SK-N-SH (cell line): ENCODE results near the gene ENDOV. TPM values are rescaled to one million over a fixed set of nuclear protein-coding genes. Genes with fewer than 3 reads are reported as not detected.

ENCODE experiments used
- CTCF ChIA-PET: fragments of 300-600, 350-600 bp; formaldehyde crosslinking; extraction: SDS; loops from one replicate; lab custom pipeline; 2021; lab: Yijun Ruan, JAX
- POLR2A ChIA-PET: fragments of 350-600 bp; sonication (Branson Sonifier 250); formaldehyde crosslinking; extraction: SDS; loops from one replicate; lab custom pipeline; 2020; ENCODE audit warnings: antibody characterized with exemption, inconsistent platforms; lab: Yijun Ruan, JAX
- DNase-seq: peaks from one replicate; pipeline ENCODE4 v3.0.0; 2012
- H2AFZ ChIP-seq: fragments of 200-600 bp; sonication (generic); 2 replicates; pipeline ENCODE4 v1.8.1; 2016; ENCODE audit warnings: antibody characterized with exemption, mild to moderate bottlenecking, low read depth
- H3F3A ChIP-seq: fragments of 200-600 bp; sonication (generic); replicated peaks from 2 replicates; pipeline ENCODE3; 2016; ENCODE audit warnings: antibody characterized with exemption, mild to moderate bottlenecking; ENCODE audit not compliant: insufficient read depth
- H3K27ac ChIP-seq, 2 experiments: fragments of 200-500 bp in 1 of 2; fragments of 200-600 bp in 1 of 2; sonication (Bioruptor generic) in 1 of 2; sonication (generic), shearing (Covaris generic) in 1 of 2; 2 replicates each; pipeline versions ENCODE4 v1.5.1 to v1.6.1; 2014 to 2016; ENCODE audit warnings: low read depth in 2 of 2, inconsistent platforms in 1 of 2, low read length in 1 of 2, mild to moderate bottlenecking in 1 of 2, mixed read lengths in 1 of 2
- H3K27me3 ChIP-seq: fragments of 200-600 bp; sonication (generic), shearing (Covaris generic); 2 replicates; pipeline ENCODE4 v1.6.1; 2016; ENCODE audit warnings: mixed run types; ENCODE audit not compliant: insufficient read depth
- H3K36me3 ChIP-seq, 2 experiments: fragments of 200-500 bp in 1 of 2; fragments of 200-600 bp in 1 of 2; sonication (Bioruptor generic) in 1 of 2; sonication (generic) in 1 of 2; replicated peaks in 1 of 2; 2 replicates each; pipeline versions ENCODE3 to v1.5.1; 2014 to 2016; ENCODE audit warnings: low read length in 1 of 2, mild to moderate bottlenecking in 1 of 2; ENCODE audit not compliant: insufficient read depth in 2 of 2, control insufficient read depth in 1 of 2
- H3K4me1 ChIP-seq, 2 experiments: fragments of 200-500 bp in 1 of 2; fragments of 200-600 bp in 1 of 2; sonication (Bioruptor generic) in 1 of 2; sonication (generic), shearing (Covaris generic) in 1 of 2; 2 replicates each; pipeline versions ENCODE4 v1.5.1 to v1.6.1; 2014 to 2016; ENCODE audit warnings: low read depth in 1 of 2, low read length in 1 of 2, mixed run types in 1 of 2; ENCODE audit not compliant: insufficient read depth in 2 of 2, control insufficient read depth in 1 of 2
- H3K4me2 ChIP-seq: fragments of 200-600 bp; sonication (generic), shearing (Covaris generic); 2 replicates; pipeline ENCODE4 v1.6.1; 2017; ENCODE audit warnings: mixed run types
- H3K4me3 ChIP-seq, 2 experiments: fragments of 200-500 bp in 1 of 2; fragments of 200-600 bp in 1 of 2; sonication (Bioruptor generic) in 1 of 2; sonication (generic), shearing (Covaris generic) in 1 of 2; 2 replicates each; pipeline versions ENCODE4 v1.5.1 to v1.8.1; 2014 to 2016; ENCODE audit warnings: low read depth in 2 of 2, inconsistent platforms in 1 of 2, low read length in 1 of 2, mild to moderate bottlenecking in 1 of 2, mixed read lengths in 1 of 2, moderate library complexity in 1 of 2
- H3K79me2 ChIP-seq: fragments of 200-600 bp; sonication (generic); 2 replicates; pipeline ENCODE4 v1.8.1; 2017; ENCODE audit warnings: mild to moderate bottlenecking; ENCODE audit not compliant: insufficient read depth
- H3K9ac ChIP-seq: fragments of 200-600 bp; sonication (generic); 2 replicates; pipeline ENCODE4 v1.6.1; 2017; ENCODE audit warnings: mixed run types
- H3K9me2 ChIP-seq: fragments of 200-600 bp; sonication (generic); 2 replicates; pipeline ENCODE4 v1.6.1; 2017; ENCODE audit warnings: mixed run types
- H3K9me3 ChIP-seq: fragments of 200-600 bp; sonication (generic); 2 replicates; pipeline ENCODE4 v1.6.1; 2017; ENCODE audit warnings: mixed run types, mild to moderate bottlenecking, moderate library complexity
- H4K20me1 ChIP-seq: fragments of 200-600 bp; sonication (generic); 2 replicates; pipeline ENCODE4 v1.6.1; 2017; ENCODE audit warnings: mild to moderate bottlenecking, mixed run types; ENCODE audit not compliant: insufficient read depth
- FOSL2 ChIP-seq: IDR thresholded peaks from 2 replicates; pipeline ENCODE4 v1.4.0; 2012; ENCODE audit warnings: low read depth, mild to moderate bottlenecking, moderate library complexity, borderline replicate concordance
- FOXM1 ChIP-seq: IDR thresholded peaks from 2 replicates; pipeline ENCODE4 v1.4.0; 2012; ENCODE audit warnings: low read depth, mild to moderate bottlenecking
- JUND ChIP-seq: IDR thresholded peaks from 2 replicates; pipeline ENCODE4 v1.4.0; 2012
- MXI1 ChIP-seq: IDR thresholded peaks from 2 replicates; pipeline ENCODE4 v1.6.1; 2012; ENCODE audit warnings: mild to moderate bottlenecking, low read depth, low read length, improper control_type of control experiment
- POLR2AphosphoS5 ChIP-seq: IDR thresholded peaks from 2 replicates; pipeline ENCODE4 v1.6.1; 2012; ENCODE audit warnings: low read depth, low read length
- RAD21 ChIP-seq: IDR thresholded peaks from 2 replicates; pipeline ENCODE4 v1.6.1; 2012; ENCODE audit warnings: mild to moderate bottlenecking, low read length
- RXRA ChIP-seq: IDR thresholded peaks from 2 replicates; pipeline ENCODE4 v1.4.0; 2012; ENCODE audit warnings: low read depth, mild to moderate bottlenecking, borderline replicate concordance
- SMC3 ChIP-seq: IDR thresholded peaks from 2 replicates; pipeline ENCODE4 v1.6.1; 2012; ENCODE audit warnings: low read depth, low read length, improper control_type of control experiment
- YY1 ChIP-seq: IDR thresholded peaks from 2 replicates; pipeline ENCODE4 v1.4.0; 2012; ENCODE audit warnings: low read depth, mild to moderate bottlenecking
- WGBS: methylation state at CpG from one replicate; pipeline ENCODE4 v1.1.6; 2017; ENCODE audit warnings: low lambda C conversion rate; 5-methylcytosine and 5-hydroxymethylcytosine counted together
- polyA plus RNA-seq, 3 experiments: library from polyadenylated mRNA; depleted of rRNA; stranded (reverse); fragments of >200 nt; gene quantifications; 2 replicates each; pipeline ENCODE4 v1.2.3, GENCODE V29; 2012
- TF ChIP-seq, protein P1 (sequence below): IDR thresholded peaks from 2 replicates; pipeline ENCODE4 v1.6.1; 2012; ENCODE audit warnings: mild to moderate bottlenecking, low read depth, low read length, moderate library complexity
- TF ChIP-seq, protein P2 (sequence below): IDR thresholded peaks from 2 replicates; pipeline ENCODE4 v1.4.0; 2012; ENCODE audit warnings: low read depth, borderline replicate concordance
- TF ChIP-seq, protein P3 (sequence below): fragments of 200-600 bp; sonication (generic); IDR thresholded peaks from 2 replicates; pipeline ENCODE4 v1.6.1; 2017; ENCODE audit warnings: antibody characterized with exemption, mild to moderate bottlenecking, moderate library complexity

The ENDOV gene
- polyA plus RNA-seq, 1 of the 3 experiments (the other 2 are of a cell fraction): 83.6 TPM

DNA sequence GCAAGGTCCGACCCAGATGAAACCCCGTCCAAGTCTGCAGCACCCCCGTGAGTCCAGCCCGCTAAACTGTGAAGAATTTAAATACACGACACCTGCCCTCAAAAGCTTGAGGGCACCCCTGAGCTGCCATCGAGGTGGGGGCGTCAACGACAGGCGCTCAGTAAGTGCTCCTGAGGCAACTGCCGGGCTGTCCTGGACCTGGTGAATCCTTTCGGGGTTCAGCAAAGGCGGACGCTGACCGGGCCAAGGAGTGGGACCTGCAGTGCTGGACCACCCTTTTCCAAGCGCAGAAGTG is 512 bp upstream of the ENDOV start:
- Histone ChIP-seq H3K27me3 (no peaks in the 10 kb centered on the region), H3K9me3 (no peaks in the 10 kb centered on the region), H3K9me2 (no peaks in the 10 kb centered on the region), H3K36me3 (peaks cover 16 to 18% of the 10 kb centered on the region in 2 experiments), H2AFZ (peak overlapping the region; percentile 80), H3K79me2 (peaks cover 48% of the 10 kb centered on the region), H3K9ac (peak overlapping the region; percentile 98), H3F3A (peaks cover 5% of the 10 kb centered on the region), H3K4me3 (peak overlapping the region; percentile 98 to 99), H4K20me1 (peaks cover 29% of the 10 kb centered on the region), H3K4me2 (peak overlapping the region; percentile 94), H3K4me1 (peaks cover 5 to 25% of the 10 kb centered on the region in 2 experiments; a peak in 2 of 4 replicates), H3K27ac (peak overlapping the region; percentile 99; a peak in 3 of 4 replicates)
- POLR2A ChIA-PET: interaction anchor here (1.7 to 2.3 kb wide), 3 partner anchors 9 to 313 kb away, joined by 6 to 8 read pairs (median 7); partner anchors contain the start of gene GAA
- no peak for DNase-seq
- 4% methylated on average over 14 of the region's 15 CpGs for WGBS
- CTCF ChIA-PET: interaction anchor here (0.6 to 6.5 kb wide), 8 partner anchors 12 to 409 kb away, joined by 3 to 47 read pairs (median 7); partner anchors contain the start of gene GAA
- 0 out of 2 replicates have a peak, but pooled peaks have one; percentile 7 for TF ChIP-seq SMC3
- TF ChIP-seq FOSL2: no peak
- TF ChIP-seq JUND: no peak
- TF ChIP-seq, protein P1, sequence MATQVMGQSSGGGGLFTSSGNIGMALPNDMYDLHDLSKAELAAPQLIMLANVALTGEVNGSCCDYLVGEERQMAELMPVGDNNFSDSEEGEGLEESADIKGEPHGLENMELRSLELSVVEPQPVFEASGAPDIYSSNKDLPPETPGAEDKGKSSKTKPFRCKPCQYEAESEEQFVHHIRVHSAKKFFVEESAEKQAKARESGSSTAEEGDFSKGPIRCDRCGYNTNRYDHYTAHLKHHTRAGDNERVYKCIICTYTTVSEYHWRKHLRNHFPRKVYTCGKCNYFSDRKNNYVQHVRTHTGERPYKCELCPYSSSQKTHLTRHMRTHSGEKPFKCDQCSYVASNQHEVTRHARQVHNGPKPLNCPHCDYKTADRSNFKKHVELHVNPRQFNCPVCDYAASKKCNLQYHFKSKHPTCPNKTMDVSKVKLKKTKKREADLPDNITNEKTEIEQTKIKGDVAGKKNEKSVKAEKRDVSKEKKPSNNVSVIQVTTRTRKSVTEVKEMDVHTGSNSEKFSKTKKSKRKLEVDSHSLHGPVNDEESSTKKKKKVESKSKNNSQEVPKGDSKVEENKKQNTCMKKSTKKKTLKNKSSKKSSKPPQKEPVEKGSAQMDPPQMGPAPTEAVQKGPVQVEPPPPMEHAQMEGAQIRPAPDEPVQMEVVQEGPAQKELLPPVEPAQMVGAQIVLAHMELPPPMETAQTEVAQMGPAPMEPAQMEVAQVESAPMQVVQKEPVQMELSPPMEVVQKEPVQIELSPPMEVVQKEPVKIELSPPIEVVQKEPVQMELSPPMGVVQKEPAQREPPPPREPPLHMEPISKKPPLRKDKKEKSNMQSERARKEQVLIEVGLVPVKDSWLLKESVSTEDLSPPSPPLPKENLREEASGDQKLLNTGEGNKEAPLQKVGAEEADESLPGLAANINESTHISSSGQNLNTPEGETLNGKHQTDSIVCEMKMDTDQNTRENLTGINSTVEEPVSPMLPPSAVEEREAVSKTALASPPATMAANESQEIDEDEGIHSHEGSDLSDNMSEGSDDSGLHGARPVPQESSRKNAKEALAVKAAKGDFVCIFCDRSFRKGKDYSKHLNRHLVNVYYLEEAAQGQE: no peak
- TF ChIP-seq, protein P2, sequence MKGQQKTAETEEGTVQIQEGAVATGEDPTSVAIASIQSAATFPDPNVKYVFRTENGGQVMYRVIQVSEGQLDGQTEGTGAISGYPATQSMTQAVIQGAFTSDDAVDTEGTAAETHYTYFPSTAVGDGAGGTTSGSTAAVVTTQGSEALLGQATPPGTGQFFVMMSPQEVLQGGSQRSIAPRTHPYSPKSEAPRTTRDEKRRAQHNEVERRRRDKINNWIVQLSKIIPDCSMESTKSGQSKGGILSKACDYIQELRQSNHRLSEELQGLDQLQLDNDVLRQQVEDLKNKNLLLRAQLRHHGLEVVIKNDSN: no peak
- TF ChIP-seq RXRA: no peak
- no peak for TF ChIP-seq MXI1
- no peak for TF ChIP-seq POLR2AphosphoS5
- TF ChIP-seq, protein P3, sequence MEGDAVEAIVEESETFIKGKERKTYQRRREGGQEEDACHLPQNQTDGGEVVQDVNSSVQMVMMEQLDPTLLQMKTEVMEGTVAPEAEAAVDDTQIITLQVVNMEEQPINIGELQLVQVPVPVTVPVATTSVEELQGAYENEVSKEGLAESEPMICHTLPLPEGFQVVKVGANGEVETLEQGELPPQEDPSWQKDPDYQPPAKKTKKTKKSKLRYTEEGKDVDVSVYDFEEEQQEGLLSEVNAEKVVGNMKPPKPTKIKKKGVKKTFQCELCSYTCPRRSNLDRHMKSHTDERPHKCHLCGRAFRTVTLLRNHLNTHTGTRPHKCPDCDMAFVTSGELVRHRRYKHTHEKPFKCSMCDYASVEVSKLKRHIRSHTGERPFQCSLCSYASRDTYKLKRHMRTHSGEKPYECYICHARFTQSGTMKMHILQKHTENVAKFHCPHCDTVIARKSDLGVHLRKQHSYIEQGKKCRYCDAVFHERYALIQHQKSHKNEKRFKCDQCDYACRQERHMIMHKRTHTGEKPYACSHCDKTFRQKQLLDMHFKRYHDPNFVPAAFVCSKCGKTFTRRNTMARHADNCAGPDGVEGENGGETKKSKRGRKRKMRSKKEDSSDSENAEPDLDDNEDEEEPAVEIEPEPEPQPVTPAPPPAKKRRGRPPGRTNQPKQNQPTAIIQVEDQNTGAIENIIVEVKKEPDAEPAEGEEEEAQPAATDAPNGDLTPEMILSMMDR: 0 out of 2 replicates have a peak, but pooled peaks have one; percentile 16
- no peak for TF ChIP-seq FOXM1
- TF ChIP-seq RAD21: peak; percentile 56
- TF ChIP-seq YY1: no peak
